RWPE1 (cell line): ENCODE results near the gene CASKIN2.
A peak's percentile ranks its signal among the peaks of the same experiment; 100 is the strongest.
"Not testable (repeated sequence)": the region's sequence is repeated elsewhere in the genome, so short reads cannot be mapped to it uniquely, and the experiment has no call there.

ENCODE experiments used
- CTCF ChIA-PET: fragments of 350-600 bp; sonication (Branson Sonifier 250); formaldehyde crosslinking; extraction: SDS; loops from one replicate; lab custom pipeline; 2021; lab: Yijun Ruan, JAX
- POLR2A ChIA-PET: fragments of 400-600 bp; formaldehyde crosslinking; extraction: SDS; loops from one replicate; lab custom pipeline; 2020; ENCODE audit warnings: antibody characterized with exemption; ENCODE audit not compliant: low non-redundant PET; lab: Yijun Ruan, JAX
- DNase-seq: peaks from one replicate; pipeline ENCODE4 v3.0.0; 2012; ENCODE audit warnings: low spot score
- H3K27ac ChIP-seq: fragments of 450-650 bp; 2 replicates; pipeline ENCODE4 v1.5.1; 2017
- CTCF ChIP-seq: fragments of 450-650 bp; conservative IDR thresholded peaks from 2 replicates; pipeline ENCODE4 v1.5.1; 2017; ENCODE audit warnings: low read depth, mild to moderate bottlenecking

The CASKIN2 gene

DNA sequence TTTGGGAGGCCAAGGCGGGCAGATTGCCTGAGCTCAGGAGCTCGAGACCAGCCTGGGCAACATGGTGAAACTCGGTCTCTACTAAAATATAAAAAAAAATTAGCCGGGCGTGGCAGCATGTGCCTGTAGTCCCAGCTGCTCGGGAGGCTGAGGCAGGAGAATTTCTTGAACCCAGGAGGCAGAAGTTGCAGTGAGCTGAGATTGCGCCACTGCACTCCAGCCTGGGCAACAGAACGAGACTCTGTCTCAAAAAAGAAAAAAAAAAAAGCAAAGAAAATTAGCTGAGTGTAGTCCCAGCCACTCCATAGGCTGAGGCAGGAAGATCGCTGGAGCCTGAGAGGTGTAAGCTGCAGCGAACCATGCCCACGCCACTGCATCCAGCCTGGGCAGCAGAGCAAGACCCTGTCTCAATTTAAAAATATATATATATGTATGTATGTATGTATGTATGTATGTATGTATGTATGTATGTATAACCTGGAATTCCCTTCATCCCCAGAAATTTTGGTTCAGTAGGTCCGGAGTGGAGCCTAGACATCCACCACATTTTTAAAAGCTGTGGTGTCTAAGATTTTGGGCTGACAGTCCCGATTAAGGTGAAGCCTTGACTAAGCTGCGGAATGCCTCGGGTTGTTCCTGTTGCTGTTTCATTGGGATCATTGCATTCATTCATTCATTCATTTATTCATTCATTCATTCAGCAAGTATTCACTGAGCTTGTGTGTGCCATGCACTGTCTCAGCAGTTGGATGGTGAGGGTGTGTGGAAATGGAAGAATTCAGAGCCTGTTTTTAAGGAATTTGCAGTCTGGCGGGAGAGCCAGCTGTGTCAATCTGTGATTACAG is 33.0 kb downstream of the CASKIN2 start:
- ChIA-PET CTCF (interaction anchor here (0.7 kb wide), 1 partner anchor 32 kb away, joined by 5 read pairs; no protein-coding TSS in a partner anchor), POLR2A (no interaction called here)
- H3K27ac ChIP-seq: peak overlapping the region; percentile 22
- no peak for DNase-seq
- no peak for TF ChIP-seq CTCF

GRCh38 chr17:75481194-75482068 is 33.9 kb downstream of the CASKIN2 start:
- POLR2A ChIA-PET: no interaction called here
- CTCF ChIA-PET: interaction anchor here (0.5 to 0.7 kb wide), 3 partner anchors 23 to 58 kb away, joined by 3 to 5 read pairs (median 3); no protein-coding TSS in a partner anchor
- H3K27ac ChIP-seq: peak overlapping the region; percentile 22
- TF ChIP-seq CTCF: no peak
- DNase-seq: no peak

DNA sequence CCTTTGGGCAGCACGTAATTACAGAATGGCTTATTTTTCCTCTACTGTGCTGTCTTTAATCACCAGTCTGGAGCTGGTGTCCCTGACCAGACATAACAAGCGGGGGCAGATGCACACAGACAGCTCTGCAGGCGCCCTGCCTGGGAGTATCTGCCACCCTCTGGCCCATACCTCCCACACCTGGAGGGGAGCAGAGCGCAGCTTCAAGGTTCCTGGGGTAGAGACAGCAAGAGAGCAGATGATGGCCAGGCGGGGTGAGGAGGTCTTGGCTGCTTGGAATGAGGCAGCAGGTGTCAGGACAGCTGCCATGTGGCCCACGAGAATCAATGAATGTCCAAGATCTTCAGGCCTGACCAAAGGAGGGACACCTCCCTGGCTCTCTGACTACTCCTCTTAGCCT is 35.1 kb downstream of the CASKIN2 start:
- ChIA-PET CTCF (interaction anchor here (1.1 kb wide), 1 partner anchor 54 kb away, joined by 3 read pairs; no protein-coding TSS in a partner anchor), POLR2A (no interaction called here)
- no peak overlapping the region for H3K27ac ChIP-seq
- DNase-seq: no peak
- TF ChIP-seq CTCF: no peak

- H3K27ac ChIP-seq: no peak overlapping the region
- ChIA-PET CTCF (interaction anchor here (0.6 to 0.7 kb wide), 2 partner anchors 16 to 154 kb away, joined by 3 read pairs; no protein-coding TSS in a partner anchor), POLR2A (no interaction called here)
- DNase-seq: no peak
- no peak for TF ChIP-seq CTCF
These were observed 36.8 kb downstream of the CASKIN2 start for GRCh38 chr17:75478508-75478907.

DNA sequence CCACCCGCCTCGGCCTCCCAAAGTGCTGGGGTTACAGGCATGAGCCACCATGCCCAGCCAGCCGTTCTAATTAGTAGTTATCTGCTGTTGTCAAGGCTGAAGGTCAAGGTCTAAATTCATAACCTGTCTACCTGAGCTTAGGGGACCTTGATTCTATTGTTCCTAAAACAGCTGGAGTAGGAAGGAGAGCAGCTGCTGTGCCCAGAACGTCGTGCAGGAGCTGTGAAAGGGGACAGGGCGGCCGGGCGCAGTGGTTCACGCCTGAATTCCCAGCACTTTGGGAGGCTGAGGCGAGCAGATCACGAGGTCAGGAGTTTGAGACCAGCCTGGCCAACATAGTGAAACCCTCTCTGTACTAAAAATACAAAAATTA is 37.9 kb downstream of the CASKIN2 start:
- 0 out of 2 replicates have a peak overlapping the region, but pooled peaks have one; percentile 2 for H3K27ac ChIP-seq
- CTCF ChIA-PET, POLR2A ChIA-PET: not testable (repeated sequence)

DNA sequence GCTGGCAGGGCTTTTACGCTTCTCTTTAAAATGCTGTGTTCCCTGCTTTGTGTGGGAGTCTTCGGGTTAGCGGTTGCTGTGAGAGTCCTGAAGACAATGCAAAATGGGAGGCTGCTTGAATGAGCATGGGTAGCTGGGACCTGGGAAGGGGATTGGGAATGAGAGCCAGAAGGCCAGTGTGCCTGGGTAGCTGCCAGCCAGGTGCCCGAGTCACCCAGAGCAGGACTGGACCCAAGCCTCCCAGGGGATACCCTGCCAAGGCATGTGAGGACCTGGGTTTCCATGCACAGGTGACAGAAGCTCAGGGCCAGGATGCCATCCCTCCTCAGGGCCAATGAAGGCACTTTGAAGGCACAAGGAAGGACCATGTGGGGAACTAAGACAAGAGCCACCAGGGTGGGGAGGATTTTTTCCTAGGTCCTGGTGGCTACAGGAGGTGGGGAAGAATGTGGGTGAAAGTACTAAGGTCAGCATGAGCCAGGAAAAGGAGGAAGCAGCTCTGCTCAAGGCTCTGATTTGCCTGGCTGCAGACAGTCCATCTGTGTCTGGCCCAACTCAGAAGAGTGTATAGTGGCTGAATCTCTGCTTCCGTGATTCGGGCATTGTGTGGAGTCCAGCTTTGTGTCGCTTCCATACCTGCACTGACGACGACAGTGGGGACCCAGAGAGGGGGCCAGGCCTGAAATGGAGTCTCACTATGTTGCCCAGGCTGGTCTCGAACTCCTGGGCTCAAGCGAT is 38.4 kb downstream of the CASKIN2 start:
- DNase-seq: no peak
- ChIA-PET POLR2A (no interaction called here), CTCF (no interaction called here)
- TF ChIP-seq CTCF: no peak
- peak overlapping the region; percentile 2 for H3K27ac ChIP-seq

More for the DNA sequence above, 37.9 kb downstream of the CASKIN2 start:
- DNase-seq: not testable (repeated sequence)
